Activated CD8-positive, alpha-beta T cell treated with anti-CD3 and anti-CD28 coated beads, Interleukin-2, amount 10 ng/mL, durations not matched to agents 7 days and 5 days (primary cell): Measurements from ENCODE around the gene ADGRF1. TPM values are rescaled to one million over a fixed set of nuclear protein-coding genes. Genes with fewer than 3 reads are reported as not detected.
"Not testable (repeated sequence)": the region's sequence is repeated elsewhere in the genome, so short reads cannot be mapped to it uniquely, and the experiment has no call there.

Experiments used
- ATAC-seq: fragments of 150-1000 bp; cut with Tn5 transposase; one replicate; pipeline ENCODE4 v1.10.0; 2021; ENCODE audit warnings: moderate library complexity
- CTCF ChIA-PET: fragments of 350-600 bp; sonication (Branson Sonifier 250); formaldehyde crosslinking; loops from one replicate; lab custom pipeline; 2021; ENCODE audit warnings: antibody characterized with exemption; lab: Charles Lee
- POLR2A ChIA-PET: fragments of 350-600 bp; sonication (Branson Sonifier 250); formaldehyde crosslinking; loops from one replicate; lab custom pipeline; 2021; ENCODE audit warnings: antibody characterized with exemption; lab: Charles Lee
- DNase-seq: peaks from one replicate; pipeline ENCODE4 v3.0.0-alpha.2; 2020
- H3K27ac Mint-ChIP-seq: one replicate; pipeline ENCODE4 v1.8.0; 2021; ENCODE audit warnings: mild to moderate bottlenecking, mixed read lengths
- H3K27me3 Mint-ChIP-seq: one replicate; pipeline ENCODE4 v1.8.0; 2021; ENCODE audit warnings: low read depth, mixed read lengths
- H3K36me3 Mint-ChIP-seq: one replicate; pipeline ENCODE4 v1.8.0; 2021; ENCODE audit warnings: low read depth, mixed read lengths
- H3K4me1 Mint-ChIP-seq: one replicate; pipeline ENCODE4 v1.8.0; 2021; ENCODE audit warnings: low read depth, mixed read lengths
- H3K4me3 Mint-ChIP-seq: one replicate; pipeline ENCODE4 v1.8.0; 2021; ENCODE audit warnings: mild to moderate bottlenecking, mixed read lengths
- H3K9me3 Mint-ChIP-seq: one replicate; pipeline ENCODE4 v1.8.0; 2022; ENCODE audit warnings: mixed read lengths; ENCODE audit not compliant: insufficient read depth
- total RNA-seq, 2 experiments: library from RNA; stranded (reverse); gene quantifications; one replicate each; pipeline ENCODE4 v1.2.3, GENCODE V29; 2021

The ADGRF1 gene
- total RNA-seq, 2 experiments from 2014 or later: not detected

GRCh38 chr6:46990818-46991510, 51.2 kb downstream of the ADGRF1 start:
- H3K4me3 Mint-ChIP-seq, H3K9me3 Mint-ChIP-seq, ATAC-seq, CTCF ChIA-PET, DNase-seq, H3K27ac Mint-ChIP-seq, POLR2A ChIA-PET, H3K4me1 Mint-ChIP-seq, H3K36me3 Mint-ChIP-seq, H3K27me3 Mint-ChIP-seq: not testable (repeated sequence)

GRCh38 chr6:46990031-46990644, 52.0 kb downstream of the ADGRF1 start:
- Mint-ChIP-seq H3K36me3 (no peaks in the 10 kb centered on the region), H3K27me3 (peaks cover 4% of the 10 kb centered on the region), H3K4me3 (no peak overlapping the region), H3K4me1 (no peaks in the 10 kb centered on the region), H3K9me3 (no peaks in the 10 kb centered on the region), H3K27ac (no peak overlapping the region)
- ATAC-seq: no peak
- ChIA-PET POLR2A (no interaction called here), CTCF (no interaction called here)
- DNase-seq: no peak

- no peaks in the 10 kb centered on the region for H3K36me3 Mint-ChIP-seq
- H3K4me1 Mint-ChIP-seq: no peaks in the 10 kb centered on the region
- ATAC-seq: no peak
- no peak for DNase-seq
- H3K9me3 Mint-ChIP-seq: no peaks in the 10 kb centered on the region
- H3K27me3 Mint-ChIP-seq: peaks cover 4% of the 10 kb centered on the region
- ChIA-PET CTCF (no interaction called here), POLR2A (no interaction called here)
- no peak overlapping the region for H3K4me3 Mint-ChIP-seq
- no peak overlapping the region for H3K27ac Mint-ChIP-seq
Measured at GRCh38 chr6:46989398-46989797, 52.7 kb downstream of the ADGRF1 start.

DNA sequence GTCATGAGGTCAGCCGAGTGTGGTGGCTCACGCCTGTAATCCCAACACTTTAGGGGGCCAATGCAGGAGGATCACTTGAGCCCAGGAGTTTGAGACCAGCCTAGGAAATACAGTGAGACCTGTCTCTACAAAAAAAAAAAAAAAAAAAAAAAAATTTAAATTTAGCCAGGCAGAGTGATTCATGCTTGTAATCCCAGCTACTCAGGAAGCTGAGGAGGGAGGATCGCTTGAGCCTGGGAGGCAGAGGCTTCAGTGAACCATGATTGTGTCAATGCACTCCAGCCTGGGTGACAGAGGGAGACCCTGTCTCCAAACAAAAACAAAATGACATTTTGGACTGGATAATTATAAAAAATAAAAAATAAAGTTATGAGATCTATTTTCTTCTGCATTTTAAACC, 56.2 kb downstream of the ADGRF1 start:
- H3K27me3 Mint-ChIP-seq: no peaks in the 10 kb centered on the region
- DNase-seq (no peak), ATAC-seq (no peak)
- H3K36me3 Mint-ChIP-seq: no peaks in the 10 kb centered on the region
- H3K4me3 Mint-ChIP-seq: no peak overlapping the region
- no peaks in the 10 kb centered on the region for H3K4me1 Mint-ChIP-seq
- H3K9me3 Mint-ChIP-seq: no peaks in the 10 kb centered on the region
- POLR2A ChIA-PET: no interaction called here
- CTCF ChIA-PET: no interaction called here
- H3K27ac Mint-ChIP-seq: no peak overlapping the region

GRCh38 chr6:46983007-46983411, 59.1 kb downstream of the ADGRF1 start:
- ChIA-PET POLR2A (no interaction called here), CTCF (no interaction called here)
- ATAC-seq: no peak
- H3K27me3 Mint-ChIP-seq: no peaks in the 10 kb centered on the region
- H3K9me3 Mint-ChIP-seq: no peaks in the 10 kb centered on the region
- no peaks in the 10 kb centered on the region for H3K36me3 Mint-ChIP-seq
- H3K27ac Mint-ChIP-seq: no peak overlapping the region
- DNase-seq: no peak
- H3K4me1 Mint-ChIP-seq: no peaks in the 10 kb centered on the region
- H3K4me3 Mint-ChIP-seq: no peak overlapping the region

DNA sequence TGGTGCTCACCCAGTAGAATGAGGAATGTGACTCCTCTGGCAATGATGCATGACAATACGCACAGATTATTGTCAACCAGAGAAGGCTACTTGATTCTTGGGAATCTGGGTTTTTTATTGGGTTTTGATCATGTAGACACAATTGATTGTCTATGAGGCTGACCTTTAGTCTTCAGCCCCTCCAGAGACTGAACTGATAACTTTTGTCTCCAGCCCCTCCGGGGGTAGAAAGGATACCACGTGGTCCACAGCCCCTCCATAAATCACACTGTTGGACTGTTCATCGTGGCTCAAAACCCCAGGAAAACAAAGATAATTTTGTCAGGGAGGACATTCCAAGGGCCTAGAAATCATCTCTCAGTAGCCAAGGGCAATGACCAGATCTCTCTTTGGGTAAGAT, 62.9 kb downstream of the ADGRF1 start:
- Mint-ChIP-seq H3K27ac (no peak overlapping the region), H3K27me3 (no peaks in the 10 kb centered on the region), H3K9me3 (no peaks in the 10 kb centered on the region), H3K4me1 (no peaks in the 10 kb centered on the region), H3K36me3 (no peaks in the 10 kb centered on the region), H3K4me3 (no peak overlapping the region)
- ChIA-PET POLR2A (no interaction called here), CTCF (no interaction called here)
- DNase-seq (no peak), ATAC-seq (no peak)

DNA sequence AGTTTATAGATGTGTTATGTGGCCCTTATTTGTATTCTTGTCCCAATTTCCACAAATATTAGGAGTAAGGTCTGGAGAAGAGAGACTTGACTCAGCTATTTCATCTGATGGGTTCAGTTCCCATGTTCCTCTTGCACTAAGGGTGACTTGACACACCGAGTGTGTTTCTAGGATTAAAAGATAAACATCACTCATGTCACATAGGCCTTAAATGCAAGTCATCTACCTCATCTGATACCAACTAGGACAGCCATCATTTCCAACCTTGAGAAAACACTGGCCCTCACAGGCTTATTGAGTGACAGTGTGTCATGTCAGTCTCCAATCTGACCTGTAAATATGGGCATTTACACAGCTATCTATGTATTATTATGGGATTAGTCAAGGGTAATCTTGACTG, 67.3 kb downstream of the ADGRF1 start:
- H3K4me3 Mint-ChIP-seq: no peak overlapping the region
- CTCF ChIA-PET: no interaction called here
- no peaks in the 10 kb centered on the region for H3K36me3 Mint-ChIP-seq
- DNase-seq (no peak), ATAC-seq (no peak)
- H3K4me1 Mint-ChIP-seq: no peaks in the 10 kb centered on the region
- H3K27ac Mint-ChIP-seq: no peak overlapping the region
- POLR2A ChIA-PET: no interaction called here
- no peaks in the 10 kb centered on the region for H3K27me3 Mint-ChIP-seq
- H3K9me3 Mint-ChIP-seq: no peaks in the 10 kb centered on the region

GRCh38 chr6:46973029-46973428, 69.1 kb downstream of the ADGRF1 start:
- H3K4me3 Mint-ChIP-seq: no peak overlapping the region
- ChIA-PET POLR2A (no interaction called here), CTCF (no interaction called here)
- no peaks in the 10 kb centered on the region for H3K36me3 Mint-ChIP-seq
- ATAC-seq: no peak
- H3K27ac Mint-ChIP-seq: no peak overlapping the region
- H3K27me3 Mint-ChIP-seq: no peaks in the 10 kb centered on the region
- no peaks in the 10 kb centered on the region for H3K9me3 Mint-ChIP-seq
- no peak for DNase-seq
- H3K4me1 Mint-ChIP-seq: no peaks in the 10 kb centered on the region

DNA sequence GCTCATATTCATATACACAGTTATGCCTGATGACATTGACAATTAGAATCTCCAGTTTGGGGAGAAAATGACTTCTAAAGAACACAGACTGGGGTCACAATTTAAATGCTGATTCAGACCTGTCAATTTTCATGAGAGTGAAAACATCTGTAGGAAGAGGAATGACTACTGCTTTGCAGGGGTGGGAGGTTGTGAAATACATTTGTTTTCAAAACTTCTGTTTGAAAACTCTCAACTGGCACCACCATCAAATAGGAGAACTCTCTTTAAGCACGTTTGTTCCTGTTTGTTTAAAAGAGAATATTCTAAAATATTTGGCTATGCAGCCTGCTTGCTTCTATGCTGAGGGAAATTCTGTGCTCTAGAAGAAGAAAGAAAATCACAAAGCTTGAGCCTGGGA, 69.6 kb downstream of the ADGRF1 start:
- ATAC-seq (no peak), DNase-seq (no peak)
- Mint-ChIP-seq H3K4me3 (no peak overlapping the region), H3K27me3 (no peaks in the 10 kb centered on the region), H3K36me3 (no peaks in the 10 kb centered on the region), H3K9me3 (no peaks in the 10 kb centered on the region), H3K27ac (no peak overlapping the region), H3K4me1 (no peaks in the 10 kb centered on the region)
- CTCF ChIA-PET: no interaction called here
- POLR2A ChIA-PET: no interaction called here

DNA sequence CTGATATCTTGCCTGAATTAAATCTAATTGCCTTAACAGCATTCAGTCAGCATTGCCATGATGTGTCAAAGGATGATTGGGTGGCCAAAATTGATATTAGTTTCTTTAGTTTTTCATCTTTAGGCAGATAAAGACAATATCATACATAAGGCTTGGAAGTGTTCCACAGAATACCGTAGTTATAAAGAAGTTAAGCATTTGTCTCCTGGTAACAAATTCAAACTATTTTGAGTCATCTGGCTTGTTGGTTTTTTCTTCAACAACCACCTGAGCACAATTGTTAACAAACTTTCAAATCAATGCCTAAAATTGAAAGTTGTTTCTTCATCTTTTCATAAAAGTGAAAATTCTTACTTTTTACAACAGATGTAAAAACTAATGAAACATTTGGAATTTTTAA, 72.9 kb downstream of the ADGRF1 start:
- Mint-ChIP-seq H3K27ac (no peak overlapping the region), H3K4me3 (no peak overlapping the region), H3K4me1 (no peaks in the 10 kb centered on the region), H3K36me3 (no peaks in the 10 kb centered on the region), H3K27me3 (peaks cover 3% of the 10 kb centered on the region), H3K9me3 (no peaks in the 10 kb centered on the region)
- DNase-seq (no peak), ATAC-seq (no peak)
- ChIA-PET CTCF (no interaction called here), POLR2A (no interaction called here)

GRCh38 chr6:46967826-46968349, 74.2 kb downstream of the ADGRF1 start:
- DNase-seq (no peak), ATAC-seq (no peak)
- Mint-ChIP-seq H3K27ac (no peak overlapping the region), H3K4me3 (no peak overlapping the region), H3K36me3 (no peaks in the 10 kb centered on the region), H3K27me3 (peaks cover 3% of the 10 kb centered on the region), H3K4me1 (no peaks in the 10 kb centered on the region), H3K9me3 (no peaks in the 10 kb centered on the region)
- CTCF ChIA-PET: no interaction called here
- POLR2A ChIA-PET: no interaction called here

GRCh38 chr6:46964716-46965519, 77.2 kb downstream of the ADGRF1 start:
- Mint-ChIP-seq H3K9me3 (no peaks in the 10 kb centered on the region), H3K27me3 (peaks cover 3% of the 10 kb centered on the region), H3K27ac (no peak overlapping the region), H3K4me3 (no peak overlapping the region), H3K4me1 (no peaks in the 10 kb centered on the region), H3K36me3 (no peaks in the 10 kb centered on the region)
- ChIA-PET POLR2A (no interaction called here), CTCF (no interaction called here)
- DNase-seq (no peak), ATAC-seq (no peak)
